GM12892 (cell line): ENCODE results near the gene MAT2A.

Experiments used
- POLR2A ChIP-seq: IDR thresholded peaks from 2 replicates; pipeline ENCODE4 v1.6.1; 2011; ENCODE audit warnings: low read depth, low read length, control low read depth
- POLR2AphosphoS5 ChIP-seq: IDR thresholded peaks from 2 replicates; pipeline ENCODE4 v1.6.1; 2011; ENCODE audit warnings: low read depth, low read length, control low read depth
- TAF1 ChIP-seq: IDR thresholded peaks from 2 replicates; pipeline ENCODE4 v1.6.1; 2011; ENCODE audit warnings: low read depth, mild to moderate bottlenecking, control low read depth, low read length, borderline replicate concordance

- no peak for TF ChIP-seq POLR2A
- no peak for TF ChIP-seq TAF1
- no peak for TF ChIP-seq POLR2AphosphoS5
Observed at GRCh38 chr2:85589982-85590791, 51.2 kb downstream of the MAT2A start.
